Measurements from ENCODE around the gene SRBD1.

- TF ChIP-seq CTCF (conservative IDR thresholded peaks at IDR 0.05 in 1 of 2, IDR thresholded peaks at IDR 0.05 in 1 of 2; ENCODE audit: low read depth in 1 of 2, low read length in 2 of 2) (no peak), EZH2 (IDR thresholded peaks at IDR 0.05; ENCODE audit: low read length, missing control alignments) (no peak)
Observed at GRCh38 chr2:45458909-45459563, 152.0 kb downstream of the SRBD1 start.

Data from fibroblast of lung (primary cell).